A204.1 (cell line): ENCODE results near the gene MIA.
"Not testable (repeated sequence)": the region's sequence is repeated elsewhere in the genome, so short reads cannot be mapped to it uniquely, and the experiment has no call there.

Source experiments
- FAIRE-seq: peaks from 2 replicates; lab custom pipeline; 2012; peaks lifted over from hg19 to GRCh38; lab: Jason Lieb, UNC

Gene MIA

GRCh38 chr19:40774916-40775631 lies at the start of gene MIA:
TSS of gene MIA (plus strand) at chr19:40775521. CDS start at chr19:40775543, 22 bp downstream.
- peak; percentile 93 for FAIRE-seq

GRCh38 chr19:40726279-40726678 lies 49.0 kb upstream of the MIA start:
- no peak for FAIRE-seq

- not testable (repeated sequence) for FAIRE-seq
These were observed 45.3 kb upstream of the MIA start for GRCh38 chr19:40730065-40730464.

- FAIRE-seq = not testable (repeated sequence)
These were observed 43.0 kb upstream of the MIA start for GRCh38 chr19:40732304-40732703.

- no peak for FAIRE-seq
These were observed 42.2 kb upstream of the MIA start for GRCh38 chr19:40733149-40733548.

GRCh38 chr19:40735013-40735771 lies 40.1 kb upstream of the MIA start:
- no peak for FAIRE-seq

GRCh38 chr19:40736661-40737060 lies 38.7 kb upstream of the MIA start:
- no peak for FAIRE-seq

- FAIRE-seq = no peak
These were observed 38.1 kb upstream of the MIA start for GRCh38 chr19:40737102-40737644.

GRCh38 chr19:40739030-40739839 lies 36.1 kb upstream of the MIA start:
- FAIRE-seq = no peak

- FAIRE-seq = no peak
These were observed 35.2 kb upstream of the MIA start for GRCh38 chr19:40739871-40740703.

GRCh38 chr19:40740747-40741146 lies 34.6 kb upstream of the MIA start:
- FAIRE-seq = no peak

GRCh38 chr19:40741527-40742390 lies 33.6 kb upstream of the MIA start:
- no peak for FAIRE-seq

- FAIRE-seq = no peak
These were observed 32.8 kb upstream of the MIA start for GRCh38 chr19:40742477-40742876.

GRCh38 chr19:40742886-40743285 lies 32.4 kb upstream of the MIA start:
- no peak for FAIRE-seq

GRCh38 chr19:40743926-40744325 lies 31.4 kb upstream of the MIA start:
- FAIRE-seq = no peak

- no peak for FAIRE-seq
These were observed 30.5 kb upstream of the MIA start for GRCh38 chr19:40744554-40745401.

- no peak for FAIRE-seq
These were observed 29.9 kb upstream of the MIA start for GRCh38 chr19:40745402-40745780.

GRCh38 chr19:40747536-40747935 lies 27.8 kb upstream of the MIA start:
- no peak for FAIRE-seq

- FAIRE-seq = peak; percentile 99
These were observed 25.1 kb upstream of the MIA start, which contains the start of gene ACTMAP for GRCh38 chr19:40750058-40750873. TSS of gene ACTMAP (minus strand) at chr19:40750477. CDS start at chr19:40749803, 674 bp downstream.
